GM23338 (cell line): ENCODE results near the gene SMAP2. TPM values are rescaled to one million over a fixed set of nuclear protein-coding genes. Genes with fewer than 3 reads are reported as not detected.

Source experiments
- ATAC-seq: fragments of 200-7000 bp; cut with Tn5 transposase; 3 replicates; pipeline ENCODE4 v1.9.1; 2020
- DNase-seq: peaks from one replicate; pipeline ENCODE4 v3.0.0-alpha.2; 2015; ENCODE audit warnings: low spot score
- H2AFZ ChIP-seq: fragments of 200-600 bp; sonication (generic); 2 replicates; pipeline ENCODE4 v1.8.0; 2016; ENCODE audit warnings: antibody characterized with exemption, mild to moderate bottlenecking, moderate library complexity
- H3F3A ChIP-seq: fragments of 200-600 bp; sonication (generic); replicated peaks from 2 replicates; pipeline ENCODE4 v1.8.0; 2017; ENCODE audit warnings: antibody characterized with exemption, mixed run types, low read depth
- H3K27ac ChIP-seq: fragments of 200-600 bp; sonication (generic); 2 replicates; pipeline ENCODE4 v1.6.1; 2016; ENCODE audit warnings: low read depth
- H3K27me3 ChIP-seq: fragments of 200-600 bp; sonication (generic); 2 replicates; pipeline ENCODE4 v1.8.0; 2016; ENCODE audit warnings: mild to moderate bottlenecking, mixed run types, moderate library complexity; ENCODE audit not compliant: insufficient read depth
- H3K36me3 ChIP-seq: fragments of 200-600 bp; sonication (generic); 2 replicates; pipeline ENCODE4 v1.8.0; 2016; ENCODE audit warnings: mild to moderate bottlenecking; ENCODE audit not compliant: insufficient read depth
- H3K4me1 ChIP-seq: fragments of 200-600 bp; sonication (generic); 2 replicates; pipeline ENCODE4 v1.8.0; 2016; ENCODE audit warnings: mild to moderate bottlenecking, moderate library complexity; ENCODE audit not compliant: insufficient read depth
- H3K4me2 ChIP-seq: fragments of 200-600 bp; sonication (generic); 2 replicates; pipeline ENCODE4 v1.7.1; 2017; ENCODE audit warnings: mixed run types
- H3K4me3 ChIP-seq: fragments of 200-600 bp; sonication (generic); 2 replicates; pipeline ENCODE4 v1.6.1; 2016; ENCODE audit warnings: mixed run types
- H3K79me2 ChIP-seq: fragments of 200-600 bp; sonication (generic); replicated peaks from 2 replicates; pipeline ENCODE4 v1.8.0; 2017; ENCODE audit warnings: mild to moderate bottlenecking; ENCODE audit not compliant: insufficient read depth
- H3K9me2 ChIP-seq: fragments of 200-600 bp; sonication (generic); 2 replicates; pipeline ENCODE4 v1.8.0; 2017; ENCODE audit not compliant: insufficient read depth
- H4K20me1 ChIP-seq: fragments of 200-600 bp; sonication (generic); replicated peaks from 2 replicates; pipeline ENCODE4 v1.8.0; 2017; ENCODE audit warnings: mild to moderate bottlenecking; ENCODE audit not compliant: insufficient read depth
- H3K27ac Mint-ChIP-seq: 2 replicates; pipeline ENCODE4 v1.8.0; 2020; ENCODE audit warnings: inconsistent platforms, mild to moderate bottlenecking, moderate library complexity, mixed read lengths
- H3K27me3 Mint-ChIP-seq: 3 replicates; pipeline ENCODE4 v1.8.0; 2022; ENCODE audit warnings: low read depth, mild to moderate bottlenecking, moderate library complexity, mixed read lengths, inconsistent platforms; ENCODE audit not compliant: insufficient read depth, poor library complexity
- H3K36me3 Mint-ChIP-seq: 3 replicates; pipeline ENCODE4 v1.8.0; 2021; ENCODE audit warnings: low read depth, mild to moderate bottlenecking, inconsistent platforms, moderate library complexity, mixed read lengths
- H3K4me1 Mint-ChIP-seq: 3 replicates; pipeline ENCODE4 v1.8.0; 2020; ENCODE audit warnings: mild to moderate bottlenecking, inconsistent platforms, mixed read lengths
- H3K4me3 Mint-ChIP-seq: 3 replicates; pipeline ENCODE4 v1.8.0; 2021; ENCODE audit warnings: moderate library complexity, mild to moderate bottlenecking, inconsistent platforms, mixed read lengths
- H3K9me3 Mint-ChIP-seq: 3 replicates; pipeline ENCODE4 v1.8.0; 2020; ENCODE audit warnings: moderate library complexity, mild to moderate bottlenecking, inconsistent platforms, mixed read lengths
- CREB1 ChIP-seq: fragments of 250-450 bp; sonication (Bioruptor Pico); IDR thresholded peaks from 2 replicates; pipeline ENCODE4 v1.5.0; 2020; ENCODE audit warnings: low read depth, mild to moderate bottlenecking, moderate library complexity
- CTCF ChIP-seq, 2 experiments: fragments of 200-600 bp in 1 of 2; sonication (generic) in 1 of 2; conservative IDR thresholded peaks; 2 replicates each; pipeline versions ENCODE4 v1.5.1 to v1.6.1; 2016 to 2017; ENCODE audit warnings: antibody characterized with exemption in 2 of 2, low read depth in 2 of 2, mild to moderate bottlenecking in 2 of 2, moderate library complexity in 1 of 2
- ETS1 ChIP-seq: IDR thresholded peaks from 2 replicates; pipeline ENCODE4 v1.6.1; 2016; ENCODE audit warnings: antibody characterized with exemption
- EZH2 ChIP-seq: fragments of 200-600 bp; sonication (generic); IDR thresholded peaks from one replicate; pipeline ENCODE4 v1.8.0; 2017; ENCODE audit warnings: antibody characterized with exemption, mild to moderate bottlenecking, low read depth; ENCODE audit not compliant: unreplicated experiment
- EZH2phosphoT487 ChIP-seq: fragments of 200-600 bp; sonication (generic); IDR thresholded peaks from one replicate; pipeline ENCODE4 v1.8.1; 2018; ENCODE audit warnings: antibody characterized with exemption; ENCODE audit not compliant: unreplicated experiment
- JUNB ChIP-seq: IDR thresholded peaks from one replicate; pipeline ENCODE4 v1.6.1; 2016; ENCODE audit warnings: antibody characterized with exemption; ENCODE audit not compliant: unreplicated experiment
- NANOG ChIP-seq: IDR thresholded peaks from 2 replicates; pipeline ENCODE4 v1.6.1; 2016; ENCODE audit warnings: antibody characterized with exemption, borderline replicate concordance
- POLR2AphosphoS5 ChIP-seq: IDR thresholded peaks from 2 replicates; pipeline ENCODE4 v1.6.1; 2016; ENCODE audit warnings: antibody characterized with exemption, low read depth
- REST ChIP-seq: IDR thresholded peaks from one replicate; pipeline ENCODE4 v1.6.1; 2018; ENCODE audit warnings: antibody characterized with exemption; ENCODE audit not compliant: unreplicated experiment
- STAT1 ChIP-seq: IDR thresholded peaks from one replicate; pipeline ENCODE4 v1.6.1; 2016; ENCODE audit warnings: antibody characterized with exemption; ENCODE audit not compliant: unreplicated experiment
- ZNF114 ChIP-seq: fragments of 250-450 bp; sonication (Bioruptor Pico); IDR thresholded peaks from 2 replicates; pipeline ENCODE4 v1.5.0; 2020; ENCODE audit warnings: mild to moderate bottlenecking, moderate library complexity
- ZNF331 ChIP-seq: fragments of 250-450 bp; sonication (Bioruptor Pico); IDR thresholded peaks from 2 replicates; pipeline ENCODE4 v1.5.0; 2020; ENCODE audit warnings: low read depth, mild to moderate bottlenecking, moderate library complexity
- ZNF462 ChIP-seq: fragments of 250-450 bp; sonication (Bioruptor Pico); IDR thresholded peaks from 2 replicates; pipeline ENCODE4 v1.5.0; 2020; ENCODE audit warnings: mild to moderate bottlenecking, moderate library complexity
- polyA plus RNA-seq: library from polyadenylated mRNA; unstranded; fragments of >200 nt; fragmentation: Nextera tagmentation; extraction: Ambion mirVana; gene quantifications from 2 replicates; pipeline ENCODE4 v1.2.1, GENCODE V29; 2016
- total RNA-seq: library from RNA; depleted of rRNA; stranded (reverse); fragments of >200 nt; shearing (Covaris generic); gene quantifications from 2 replicates; pipeline ENCODE4 v1.2.3, GENCODE V29; 2014

SMAP2 gene
- total and polyA plus RNA-seq, 2 experiments from 2014 or later = 2.9 to 4.8 TPM

- peaks cover 29% of the 10 kb centered on the region; the same call in 2 of the 3 replicates for H3K9me3 Mint-ChIP-seq
- DNase-seq (no peak), ATAC-seq (no peak)
- Histone ChIP-seq H3K9me2 (no peaks in the 10 kb centered on the region), H3K27me3 (no peaks in the 10 kb centered on the region), H3K36me3 (no peaks in the 10 kb centered on the region), H3K79me2 (no peaks in the 10 kb centered on the region), H3K27ac (no peak overlapping the region), H3K4me3 (no peak overlapping the region), H2AFZ (no peak overlapping the region), H3K4me1 (peaks cover 2% of the 10 kb centered on the region; the same call in 1 of the 2 replicates), H3F3A (no peaks in the 10 kb centered on the region), H3K4me2 (no peak overlapping the region), H4K20me1 (no peaks in the 10 kb centered on the region)
- H3K27ac Mint-ChIP-seq = no peak overlapping the region
- no peak for TF ChIP-seq CTCF (conservative IDR thresholded peaks at IDR 0.05; ENCODE audit: low read depth in 2 of 2)
- TF ChIP-seq STAT1 = no peak
- TF ChIP-seq ETS1 = no peak
- TF ChIP-seq ZNF114 (CRISPR knock-in tag) = no peak
- no peak for TF ChIP-seq EZH2phosphoT487
- TF ChIP-seq EZH2 = no peak
- TF ChIP-seq POLR2AphosphoS5 = no peak
- TF ChIP-seq ZNF462 = no peak
- no peak for TF ChIP-seq JUNB
- TF ChIP-seq CREB1 (CRISPR knock-in tag) = no peak
- no peak for TF ChIP-seq NANOG
- TF ChIP-seq ZNF331 = no peak
- no peak for TF ChIP-seq REST
- H3K4me1 Mint-ChIP-seq = peaks cover 7% of the 10 kb centered on the region; the same call in 2 of the 3 replicates
- H3K4me3 Mint-ChIP-seq = no peak overlapping the region
- H3K27me3 Mint-ChIP-seq = peaks cover 6% of the 10 kb centered on the region
- H3K36me3 Mint-ChIP-seq = no peaks in the 10 kb centered on the region
These were observed 12.9 kb upstream of the SMAP2 start for GRCh38 chr1:40360631-40361030.
